ENCODE results near the gene BBX. TPM values are rescaled to one million over a fixed set of nuclear protein-coding genes. Genes with fewer than 3 reads are reported as not detected.

Gene BBX
- total and polyA plus RNA-seq, 2 of the 13 experiments (the other 11 are each of a cell fraction or from before 2014, with no cell fraction given) = 13.7 to 23.2 TPM

DNA sequence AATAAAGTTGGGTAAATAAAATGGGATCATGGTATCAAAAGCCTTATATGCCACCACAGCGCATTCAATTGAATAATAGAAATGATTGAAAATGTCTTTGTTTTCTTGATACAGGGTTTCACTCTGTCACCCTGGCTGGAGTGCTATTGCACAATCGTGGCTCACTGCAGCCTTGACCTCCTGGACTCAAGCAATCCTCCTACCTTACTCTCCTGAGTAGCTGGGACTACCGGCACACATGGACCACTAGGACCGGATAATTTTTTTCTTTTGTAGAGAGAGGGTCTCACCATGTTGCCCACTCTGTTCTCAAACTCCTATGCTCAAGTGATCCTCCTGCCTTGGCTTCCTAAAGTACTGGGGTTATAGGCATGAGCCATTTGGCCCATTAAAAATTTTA is 33.8 kb upstream of the BBX start:
- Histone ChIP-seq H2AFZ (ENCODE audit: low read length) (no peak overlapping the region), H3K36me3 (replicated peaks in 1 of 2; ENCODE audit: control insufficient read depth in 1 of 2, insufficient read depth in 2 of 2, low read length in 2 of 2) (no peaks in the 10 kb centered on the region), H3K4me1 (ENCODE audit: insufficient read depth, low read length) (peaks cover 19% of the 10 kb centered on the region), H3K27me3 (ENCODE audit: control insufficient read depth in 1 of 2, insufficient read depth in 2 of 2, low read length in 2 of 2) (peaks cover 0 to 5% of the 10 kb centered on the region in 2 experiments; a peak in 1 of 5 replicates), H3K9ac (ENCODE audit: insufficient read depth, low read depth, low read length) (no peak overlapping the region), H3K4me3 (replicated peaks in 1 of 3; ENCODE audit: insufficient read depth in 1 of 3, low read depth in 2 of 3, low read length in 3 of 3) (no peak overlapping the region), H3K9me3 (ENCODE audit: low read length) (no peaks in the 10 kb centered on the region), H4K20me1 (ENCODE audit: insufficient read depth, low read length) (no peaks in the 10 kb centered on the region), H3K4me2 (ENCODE audit: low read depth, low read length) (peak overlapping the region; percentile 38), H3K79me2 (ENCODE audit: insufficient read depth, low read length) (no peaks in the 10 kb centered on the region), H3K27ac (ENCODE audit: extremely low read length, insufficient read depth, low read length) (no peak overlapping the region)
- ATAC-seq = peak; percentile 94
- DNase-seq (ENCODE audit: low spot score) = peak; percentile 66
- POLR2A ChIA-PET = no interaction called here
- FAIRE-seq = peak; percentile 81
- intact Hi-C loops (cut with micrococcal nuclease; ENCODE audit: unreplicated experiment) (no loop called here), in situ Hi-C loops (cut with HindIII; ENCODE audit: extremely low pct_ligation_motif_present, low pct_unique_long_range_greater_than_20kb) (no loop called here)
- no TSS peak for BruUV-seq (replicated peaks)
- WGBS (ENCODE audit: low lambda C conversion rate) = 3% methylated on average over 4 of the region's 4 CpGs
- CTCF ChIA-PET (ENCODE audit: low intra/inter-chr PET ratio, low total read pairs) = no interaction called here
- TF ChIP-seq SMC3 (IDR thresholded peaks at IDR 0.05; ENCODE audit: low read length) (peak; percentile 34; the same call in 1 of the 2 replicates), ELF1 (CRISPR knock-in tag; IDR thresholded peaks at IDR 0.05) (peak; percentile 29; the same call in 1 of the 2 replicates), NAIF1 (CRISPR knock-in tag; IDR thresholded peaks at IDR 0.05; ENCODE audit: borderline replicate concordance) (no peak), RXRB (CRISPR knock-in tag; IDR thresholded peaks at IDR 0.05; ENCODE audit: borderline replicate concordance) (peak; percentile 58; the same call in 1 of the 2 replicates), CEBPG (CRISPR knock-in tag; IDR thresholded peaks at IDR 0.05) (peak; percentile 98), HOXA9 (CRISPR knock-in tag; IDR thresholded peaks at IDR 0.05; ENCODE audit: borderline replicate concordance) (no peak), NR1H2 (CRISPR knock-in tag; IDR thresholded peaks at IDR 0.05; ENCODE audit: borderline replicate concordance, low read depth) (no peak), PLRG1 (conservative IDR thresholded peaks at IDR 0.05) (no peak), EP300 (IDR thresholded peaks at IDR 0.05; ENCODE audit: low read depth in 2 of 2, low read length in 2 of 2) (peak; percentile 57 to 70; a peak in 1 of 4 replicates), EP300 (CRISPR knock-in tag; IDR thresholded peaks at IDR 0.05; ENCODE audit: borderline replicate concordance) (no peak), ZNF850 (CRISPR knock-in tag; conservative IDR thresholded peaks at IDR 0.05) (no peak), KAT8 (CRISPR knock-in tag; IDR thresholded peaks at IDR 0.05) (0 out of 2 replicates have a peak, but pooled peaks have one; percentile 24), ZSCAN30 (CRISPR knock-in tag; IDR thresholded peaks at IDR 0.05) (no peak), BCL6 (CRISPR knock-in tag; IDR thresholded peaks at IDR 0.05) (0 out of 2 replicates have a peak, but pooled peaks have one; percentile 21), NR2F1 (CRISPR knock-in tag; IDR thresholded peaks at IDR 0.05) (peak; percentile 83 to 88), SPEN (CRISPR knock-in tag; IDR thresholded peaks at IDR 0.05; ENCODE audit: low read depth) (no peak), SRSF9 (IDR thresholded peaks at IDR 0.05; ENCODE audit: borderline replicate concordance, insufficient read depth, low read depth, low read length, poor library complexity, severe bottlenecking) (no peak), ZBTB1 (CRISPR knock-in tag; IDR thresholded peaks at IDR 0.05; ENCODE audit: borderline replicate concordance) (no peak), GATAD1 (CRISPR knock-in tag; IDR thresholded peaks at IDR 0.05) (no peak), SALL1 (CRISPR knock-in tag; IDR thresholded peaks at IDR 0.05) (peak; percentile 81), ZNF484 (CRISPR knock-in tag; IDR thresholded peaks at IDR 0.05; ENCODE audit: borderline replicate concordance, low read depth) (no peak), ZNF749 (CRISPR knock-in tag; IDR thresholded peaks at IDR 0.05; ENCODE audit: borderline replicate concordance) (no peak)
- TF ChIP-seq, protein P1, sequence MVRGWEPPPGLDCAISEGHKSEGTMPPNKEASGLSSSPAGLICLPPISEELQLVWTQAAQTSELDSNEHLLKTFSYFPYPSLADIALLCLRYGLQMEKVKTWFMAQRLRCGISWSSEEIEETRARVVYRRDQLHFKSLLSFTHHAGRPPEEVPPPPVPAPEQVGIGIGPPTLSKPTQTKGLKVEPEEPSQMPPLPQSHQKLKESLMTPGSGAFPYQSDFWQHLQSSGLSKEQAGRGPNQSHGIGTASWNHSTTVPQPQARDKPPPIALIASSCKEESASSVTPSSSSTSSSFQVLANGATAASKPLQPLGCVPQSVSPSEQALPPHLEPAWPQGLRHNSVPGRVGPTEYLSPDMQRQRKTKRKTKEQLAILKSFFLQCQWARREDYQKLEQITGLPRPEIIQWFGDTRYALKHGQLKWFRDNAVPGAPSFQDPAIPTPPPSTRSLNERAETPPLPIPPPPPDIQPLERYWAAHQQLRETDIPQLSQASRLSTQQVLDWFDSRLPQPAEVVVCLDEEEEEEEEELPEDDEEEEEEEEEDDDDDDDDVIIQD (CRISPR knock-in tag; IDR thresholded peaks at IDR 0.05; ENCODE audit: low read depth) = peak; percentile 27; the same call in 1 of the 2 replicates
- TF ChIP-seq, protein P2, sequence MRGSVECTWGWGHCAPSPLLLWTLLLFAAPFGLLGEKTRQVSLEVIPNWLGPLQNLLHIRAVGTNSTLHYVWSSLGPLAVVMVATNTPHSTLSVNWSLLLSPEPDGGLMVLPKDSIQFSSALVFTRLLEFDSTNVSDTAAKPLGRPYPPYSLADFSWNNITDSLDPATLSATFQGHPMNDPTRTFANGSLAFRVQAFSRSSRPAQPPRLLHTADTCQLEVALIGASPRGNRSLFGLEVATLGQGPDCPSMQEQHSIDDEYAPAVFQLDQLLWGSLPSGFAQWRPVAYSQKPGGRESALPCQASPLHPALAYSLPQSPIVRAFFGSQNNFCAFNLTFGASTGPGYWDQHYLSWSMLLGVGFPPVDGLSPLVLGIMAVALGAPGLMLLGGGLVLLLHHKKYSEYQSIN (CRISPR knock-in tag; IDR thresholded peaks at IDR 0.05; ENCODE audit: borderline replicate concordance) = no peak
- TF ChIP-seq, protein P3, sequence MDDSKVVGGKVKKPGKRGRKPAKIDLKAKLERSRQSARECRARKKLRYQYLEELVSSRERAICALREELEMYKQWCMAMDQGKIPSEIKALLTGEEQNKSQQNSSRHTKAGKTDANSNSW (CRISPR knock-in tag; IDR thresholded peaks at IDR 0.05; ENCODE audit: borderline replicate concordance) = no peak
